ENCODE measurements around the gene RND3.
A peak's percentile ranks its signal among the peaks of the same experiment; 100 is the strongest.

Gene RND3

DNA sequence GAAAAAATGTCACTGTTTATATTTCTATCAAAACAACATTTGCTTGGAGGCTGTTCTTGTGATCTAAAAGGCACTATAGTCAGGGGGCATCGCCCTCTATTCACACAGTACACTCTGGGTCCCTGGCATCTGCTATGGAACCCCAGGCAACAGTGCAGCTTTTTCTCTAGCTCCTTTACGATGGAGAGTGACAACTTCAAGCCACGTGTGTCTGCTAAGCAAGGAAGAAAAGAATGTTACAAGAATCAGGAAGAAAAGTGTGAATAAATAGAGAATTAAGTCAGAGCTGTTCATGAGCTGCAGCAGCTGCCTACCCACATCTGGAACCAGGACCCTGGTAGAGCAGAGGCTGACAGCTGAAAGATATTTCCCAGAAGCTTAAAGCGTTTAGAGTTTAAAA, 11.2 kb downstream of the RND3 start:
- TF ChIP-seq, protein P1, sequence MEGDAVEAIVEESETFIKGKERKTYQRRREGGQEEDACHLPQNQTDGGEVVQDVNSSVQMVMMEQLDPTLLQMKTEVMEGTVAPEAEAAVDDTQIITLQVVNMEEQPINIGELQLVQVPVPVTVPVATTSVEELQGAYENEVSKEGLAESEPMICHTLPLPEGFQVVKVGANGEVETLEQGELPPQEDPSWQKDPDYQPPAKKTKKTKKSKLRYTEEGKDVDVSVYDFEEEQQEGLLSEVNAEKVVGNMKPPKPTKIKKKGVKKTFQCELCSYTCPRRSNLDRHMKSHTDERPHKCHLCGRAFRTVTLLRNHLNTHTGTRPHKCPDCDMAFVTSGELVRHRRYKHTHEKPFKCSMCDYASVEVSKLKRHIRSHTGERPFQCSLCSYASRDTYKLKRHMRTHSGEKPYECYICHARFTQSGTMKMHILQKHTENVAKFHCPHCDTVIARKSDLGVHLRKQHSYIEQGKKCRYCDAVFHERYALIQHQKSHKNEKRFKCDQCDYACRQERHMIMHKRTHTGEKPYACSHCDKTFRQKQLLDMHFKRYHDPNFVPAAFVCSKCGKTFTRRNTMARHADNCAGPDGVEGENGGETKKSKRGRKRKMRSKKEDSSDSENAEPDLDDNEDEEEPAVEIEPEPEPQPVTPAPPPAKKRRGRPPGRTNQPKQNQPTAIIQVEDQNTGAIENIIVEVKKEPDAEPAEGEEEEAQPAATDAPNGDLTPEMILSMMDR (IDR thresholded peaks at IDR 0.05; ENCODE audit: low read depth, low read length): no peak
- peak overlapping the region; percentile 10; the same call in 1 of the 2 replicates for H3K4me3 ChIP-seq (ENCODE audit: low read depth, low read length)

DNA sequence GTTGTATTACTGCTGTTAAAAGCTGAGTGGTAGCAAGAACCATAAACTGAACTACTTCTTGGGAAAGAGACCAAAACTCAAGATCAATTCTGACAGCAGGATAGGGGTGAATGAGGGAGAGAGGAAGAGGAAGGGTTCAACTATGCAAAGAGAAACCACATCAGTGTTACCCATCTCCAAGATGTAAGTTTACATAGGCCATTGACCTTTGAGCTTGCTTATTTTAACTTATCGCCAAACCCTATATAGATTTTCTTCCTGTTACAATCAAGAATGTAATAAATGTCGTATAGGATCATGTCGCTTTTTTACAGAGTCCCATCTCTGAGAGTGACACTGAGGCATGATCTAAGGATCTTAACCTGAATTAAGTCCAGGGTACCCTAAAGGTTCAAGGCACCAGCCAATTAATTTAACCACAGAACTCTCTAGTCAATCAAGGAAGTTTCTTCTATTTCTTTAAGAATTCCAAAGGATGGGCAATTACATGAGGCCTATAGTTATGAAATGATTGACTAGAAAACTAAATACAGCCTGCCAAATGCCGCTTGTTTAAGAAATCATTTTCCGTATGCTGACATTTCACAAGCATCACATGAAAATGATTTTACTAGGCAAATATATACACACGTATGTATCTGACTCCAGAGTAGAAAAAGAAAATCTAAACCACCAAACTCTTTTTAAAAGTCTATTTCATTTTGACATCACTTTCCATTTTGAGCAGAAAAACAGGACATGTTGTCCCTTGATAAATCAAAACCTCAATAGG, 11.8 kb downstream of the RND3 start:
- TF ChIP-seq, protein P1 (IDR thresholded peaks at IDR 0.05; ENCODE audit: low read depth, low read length): no peak
- H3K4me3 ChIP-seq (ENCODE audit: low read depth, low read length): peak overlapping the region; percentile 23

- TF ChIP-seq, protein P1 (IDR thresholded peaks at IDR 0.05; ENCODE audit: low read depth, low read length): no peak
Observed at GRCh38 chr2:150474326-150475074, 13.0 kb downstream of the RND3 start.

DNA sequence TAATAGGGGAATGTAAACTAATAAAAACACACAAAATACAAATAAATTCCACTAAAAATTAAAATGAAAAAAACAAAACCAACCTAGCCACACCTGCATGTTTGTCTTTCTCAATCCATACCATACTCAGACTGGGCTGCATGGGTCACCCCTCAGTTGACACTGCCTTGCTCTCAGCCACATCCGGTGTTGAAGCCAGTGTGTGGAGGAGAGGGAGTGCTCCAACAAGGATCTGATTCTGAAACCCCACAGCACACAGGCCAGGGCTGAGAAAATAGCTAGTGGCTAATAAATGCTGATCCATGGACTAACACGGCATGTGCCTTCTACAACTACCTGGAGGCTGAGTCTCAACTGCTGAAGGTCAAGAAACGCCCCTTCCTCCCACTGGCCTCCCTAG, 13.7 kb downstream of the RND3 start:
- TF ChIP-seq, protein P1 (IDR thresholded peaks at IDR 0.05; ENCODE audit: low read depth, low read length): no peak
- H3K4me3 ChIP-seq (ENCODE audit: low read depth, low read length): peak overlapping the region; percentile 1; the same call in 1 of the 2 replicates

More at GRCh38 chr2:150474326-150475074, 13.0 kb downstream of the RND3 start:
- H3K4me3 ChIP-seq (ENCODE audit: low read depth, low read length): peak overlapping the region; percentile 18

- no peak overlapping the region for H3K4me3 ChIP-seq (ENCODE audit: low read depth, low read length)
- TF ChIP-seq, protein P1 (IDR thresholded peaks at IDR 0.05; ENCODE audit: low read depth, low read length): no peak
Observed at GRCh38 chr2:150472511-150472899, 15.0 kb downstream of the RND3 start.

- TF ChIP-seq, protein P1 (IDR thresholded peaks at IDR 0.05; ENCODE audit: low read depth, low read length): no peak
- H3K4me3 ChIP-seq (ENCODE audit: low read depth, low read length): no peak overlapping the region
Observed at GRCh38 chr2:150471813-150472510, 15.5 kb downstream of the RND3 start.

All from WI38 (cell line).